Medulla oblongata (tissue), 1 donor: ENCODE data around the gene KLHL3.

Experiments used
- DNase-seq: peaks from one replicate; pipeline ENCODE4 v3.0.0-alpha.2; 2015; ENCODE audit errors: extremely low spot score

The KLHL3 gene

DNA sequence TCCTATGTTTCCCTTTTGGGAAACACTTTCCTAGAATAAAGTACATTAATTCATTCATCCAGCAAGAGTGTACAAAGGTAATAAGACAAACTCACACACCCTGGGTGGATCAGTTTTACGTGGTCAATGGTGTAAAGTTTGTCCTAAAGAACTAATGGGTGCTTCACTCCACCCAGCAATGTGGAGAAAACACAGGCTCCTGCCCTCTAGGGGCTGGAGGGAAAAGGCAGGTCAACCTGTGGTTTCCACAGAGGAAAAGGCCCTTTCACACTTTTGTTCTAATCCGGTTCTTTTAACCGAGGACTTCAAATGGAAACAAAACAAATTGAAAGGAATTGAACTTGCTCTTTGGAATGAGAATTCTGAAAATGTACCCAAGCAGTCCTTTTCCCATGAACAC, 155.9 kb downstream of the KLHL3 start:
- DNase-seq = no peak

DNA sequence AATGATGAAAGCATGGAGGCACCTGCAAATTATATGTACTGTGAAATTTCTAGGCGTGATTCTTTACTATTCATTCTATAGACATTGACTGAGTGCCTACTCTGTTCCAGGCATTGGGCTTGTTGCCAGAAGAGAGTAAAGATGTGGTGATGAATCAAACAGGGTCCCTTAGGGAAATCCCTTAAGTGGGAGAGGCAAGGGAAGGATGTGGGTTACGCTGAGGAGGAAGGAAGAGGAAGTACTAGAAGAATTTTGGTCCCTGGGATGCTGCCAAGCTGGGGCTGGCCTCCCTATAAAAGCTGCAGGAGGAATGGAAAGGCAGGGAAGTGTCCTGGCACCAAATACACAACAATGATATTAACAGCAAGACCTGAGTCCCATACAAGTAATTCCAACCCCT, 160.0 kb downstream of the KLHL3 start:
- no peak for DNase-seq

GRCh38 chr5:137575211-137575610, 160.7 kb downstream of the KLHL3 start:
- no peak for DNase-seq

GRCh38 chr5:137573376-137573775, 162.5 kb downstream of the KLHL3 start:
- no peak for DNase-seq

DNA sequence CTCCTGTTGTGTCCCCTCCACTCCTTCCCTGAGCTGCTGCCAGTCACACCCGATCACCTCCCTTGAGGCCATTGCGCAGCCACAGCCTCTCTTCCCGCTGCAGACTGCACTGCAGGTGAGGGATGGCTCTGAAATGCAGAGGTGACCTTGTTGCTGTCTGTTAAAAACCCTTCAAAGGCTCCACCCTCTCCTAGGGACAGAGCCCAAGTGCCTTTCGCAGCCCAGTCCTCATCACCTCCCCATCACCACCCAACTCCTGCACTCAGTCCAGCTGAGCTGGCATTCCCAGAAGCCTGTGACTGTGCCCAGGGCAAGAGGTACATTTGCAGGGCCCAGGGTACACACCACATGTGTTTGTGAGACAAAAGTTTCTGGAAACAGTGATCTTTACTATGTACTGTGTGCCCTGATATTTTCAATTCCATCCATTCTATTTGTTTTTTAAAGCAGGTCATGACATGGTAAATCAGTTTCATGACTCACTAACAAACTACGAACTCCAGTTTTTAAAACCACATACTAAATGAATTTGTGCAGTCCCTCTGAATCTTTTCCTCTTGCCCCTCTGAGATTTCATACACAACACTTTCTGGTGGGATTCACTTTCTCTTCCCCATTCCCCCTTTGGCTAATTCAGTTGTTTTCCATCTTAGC, 163.7 kb downstream of the KLHL3 start:
- DNase-seq = no peak

DNA sequence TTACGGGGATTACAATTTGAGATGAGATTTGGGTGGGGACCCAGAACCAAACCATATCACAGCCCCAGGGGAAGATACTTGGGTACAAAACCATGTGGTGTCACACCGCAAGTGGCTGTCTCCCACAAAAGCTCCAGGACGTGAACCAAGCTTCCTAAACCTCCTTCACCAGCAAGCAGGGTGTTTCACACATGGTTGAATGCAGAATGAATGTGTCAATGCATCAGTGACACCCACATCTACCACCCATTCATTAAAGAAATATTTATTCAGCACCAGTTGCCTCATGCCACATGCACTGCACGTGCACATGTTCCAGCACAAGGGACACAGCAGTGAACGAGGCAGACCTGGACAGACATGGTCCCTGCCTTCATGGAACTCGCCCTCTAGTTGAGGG, 165.8 kb downstream of the KLHL3 start:
- no peak for DNase-seq
